Progenitor cell of endocrine pancreas (in vitro differentiated cells): ENCODE measurements around the gene POT1. TPM values are rescaled to one million over a fixed set of nuclear protein-coding genes. Genes with fewer than 3 reads are reported as not detected.

Experiments used
- DNase-seq: peaks from one replicate; pipeline ENCODE4 v3.0.0; 2021; ENCODE audit warnings: low spot score; ENCODE audit not compliant: unreplicated experiment
- H3K27ac Mint-ChIP-seq: 2 replicates; pipeline ENCODE4 v1.8.0; 2021; ENCODE audit warnings: mild to moderate bottlenecking, moderate library complexity, mixed read lengths
- H3K27me3 Mint-ChIP-seq: 2 replicates; pipeline ENCODE4 v1.8.0; 2021; ENCODE audit warnings: mixed read lengths
- H3K36me3 Mint-ChIP-seq: 2 replicates; pipeline ENCODE4 v1.8.0; 2022; ENCODE audit warnings: mixed read lengths; ENCODE audit not compliant: insufficient read depth
- H3K4me1 Mint-ChIP-seq: 2 replicates; pipeline ENCODE4 v1.8.0; 2021; ENCODE audit warnings: low read depth, mixed read lengths
- H3K4me3 Mint-ChIP-seq: 2 replicates; pipeline ENCODE4 v1.8.0; 2021; ENCODE audit warnings: low read depth, mild to moderate bottlenecking, moderate library complexity, mixed read lengths
- H3K9me3 Mint-ChIP-seq: 2 replicates; pipeline ENCODE4 v1.8.0; 2021; ENCODE audit warnings: low read depth, mixed read lengths
- CTCF ChIP-seq: fragments of 200-600 bp; sonication (generic); IDR thresholded peaks from one replicate; pipeline ENCODE4 v1.5.0; 2021; ENCODE audit warnings: antibody characterized with exemption, mild to moderate bottlenecking; ENCODE audit not compliant: unreplicated experiment
- total RNA-seq: library from RNA; stranded (reverse); gene quantifications from 2 replicates; pipeline ENCODE4 v1.2.1, GENCODE V29; 2021

Gene POT1
- total RNA-seq, 1 donor from 2014 or later, result 25.9 TPM

GRCh38 chr7:124773938-124774337 is 155.7 kb downstream of the POT1 start:
- no peak for DNase-seq
- no peak overlapping the region for H3K27ac Mint-ChIP-seq
- H3K4me3 Mint-ChIP-seq, result no peak overlapping the region
- no peak for TF ChIP-seq CTCF
- H3K36me3 Mint-ChIP-seq, result no peaks in the 10 kb centered on the region
- H3K4me1 Mint-ChIP-seq, result peaks cover 8% of the 10 kb centered on the region
- H3K9me3 Mint-ChIP-seq, result no peaks in the 10 kb centered on the region
- peaks cover 3% of the 10 kb centered on the region for H3K27me3 Mint-ChIP-seq

- H3K27ac Mint-ChIP-seq, result no peak overlapping the region
- H3K27me3 Mint-ChIP-seq, result peaks cover 3% of the 10 kb centered on the region
- H3K36me3 Mint-ChIP-seq, result no peaks in the 10 kb centered on the region
- no peak for TF ChIP-seq CTCF
- DNase-seq, result no peak
- no peaks in the 10 kb centered on the region for H3K9me3 Mint-ChIP-seq
- H3K4me3 Mint-ChIP-seq, result no peak overlapping the region
- H3K4me1 Mint-ChIP-seq, result peaks cover 8% of the 10 kb centered on the region
Observed at GRCh38 chr7:124773339-124773738, 156.3 kb downstream of the POT1 start.

Other genes with a start within 250 kb of the POT1 start
- 6.6 and 7.2 TPM in 2 replicates for gene GPR37, start 164.0 kb downstream of the POT1 start, total RNA-seq